ENCODE measurements around the gene TGFBI.
"Not testable (repeated sequence)": the region's sequence is repeated elsewhere in the genome, so short reads cannot be mapped to it uniquely, and the experiment has no call there.

TGFBI gene

DNA sequence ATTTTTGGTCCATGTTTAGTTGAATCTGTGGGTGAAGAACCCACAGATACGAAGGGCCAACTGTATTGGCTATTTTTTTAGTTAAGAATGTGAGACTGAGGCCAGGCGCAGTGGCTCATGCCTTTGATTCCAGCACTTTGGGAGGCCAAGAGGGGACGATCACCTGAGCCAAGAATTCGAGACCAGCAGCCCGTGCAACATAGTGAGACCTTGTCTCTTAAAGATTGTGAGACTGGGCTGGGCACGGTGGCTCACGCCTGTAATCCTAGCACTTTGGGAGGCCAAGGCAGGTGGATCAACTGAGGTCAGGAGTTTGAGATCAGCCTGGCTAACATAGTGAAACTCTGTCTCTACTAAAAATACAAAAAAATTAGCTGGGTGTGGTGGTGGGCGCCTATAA lies 16.2 kb downstream of the TGFBI start:
- not testable (repeated sequence) for DNase-seq (ENCODE audit: low read depth)

DNA sequence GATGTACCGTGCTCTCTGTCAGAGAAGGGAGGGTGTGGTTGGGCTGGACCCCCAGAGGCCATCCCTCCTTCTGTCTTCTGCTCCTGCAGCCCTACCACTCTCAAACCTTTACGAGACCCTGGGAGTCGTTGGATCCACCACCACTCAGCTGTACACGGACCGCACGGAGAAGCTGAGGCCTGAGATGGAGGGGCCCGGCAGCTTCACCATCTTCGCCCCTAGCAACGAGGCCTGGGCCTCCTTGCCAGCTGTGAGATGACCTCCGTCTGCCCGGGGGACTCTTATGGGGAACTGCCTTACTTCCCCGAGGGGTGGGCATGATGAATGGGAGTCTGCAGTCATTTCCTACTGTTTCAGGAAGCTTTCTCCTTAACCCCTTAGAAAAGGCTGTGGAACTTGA lies 17.5 kb downstream of the TGFBI start:
- DNase-seq (ENCODE audit: low read depth) = no peak

DNA sequence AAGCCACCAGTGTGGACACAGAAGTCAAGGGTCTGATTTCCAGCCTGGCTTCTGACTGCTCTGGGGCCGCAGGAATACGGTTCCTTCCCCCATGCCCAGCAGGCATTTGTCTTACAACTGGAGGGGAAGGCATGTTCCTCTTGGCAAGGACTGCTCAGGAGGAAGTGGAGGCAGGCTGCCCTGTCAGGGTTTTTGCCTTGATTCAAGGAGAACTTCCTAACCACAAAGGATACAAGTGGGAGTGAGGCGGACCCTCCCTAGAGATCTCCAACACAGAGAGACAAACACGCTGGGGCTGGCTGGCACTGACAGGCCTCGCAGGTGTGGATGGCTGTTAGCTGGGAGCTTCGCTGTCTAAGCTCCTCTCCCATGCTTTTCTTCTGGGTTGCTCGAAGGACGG lies 19.1 kb downstream of the TGFBI start:
- DNase-seq (ENCODE audit: low read depth) = no peak

DNA sequence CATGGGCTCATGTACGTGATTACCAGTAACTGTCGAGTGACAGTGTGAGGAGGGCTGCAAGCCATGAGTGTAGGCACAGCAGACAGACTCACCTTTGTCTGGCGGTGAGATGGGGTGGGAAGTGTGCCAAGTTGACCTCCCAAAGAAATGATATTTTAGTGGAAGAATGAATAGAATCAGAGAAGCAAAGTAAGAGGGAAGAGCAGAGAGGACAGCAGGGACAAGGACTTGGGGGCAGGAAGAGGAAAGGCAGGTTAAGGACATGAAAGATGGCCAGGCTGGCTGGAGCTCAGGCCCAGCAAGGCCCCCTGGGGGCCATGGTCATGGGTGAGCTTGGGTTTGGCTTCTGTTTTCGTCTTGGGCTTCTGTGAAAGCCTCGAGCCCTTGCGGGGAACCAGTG lies 20.2 kb downstream of the TGFBI start:
- DNase-seq (ENCODE audit: low read depth) = no peak

DNA sequence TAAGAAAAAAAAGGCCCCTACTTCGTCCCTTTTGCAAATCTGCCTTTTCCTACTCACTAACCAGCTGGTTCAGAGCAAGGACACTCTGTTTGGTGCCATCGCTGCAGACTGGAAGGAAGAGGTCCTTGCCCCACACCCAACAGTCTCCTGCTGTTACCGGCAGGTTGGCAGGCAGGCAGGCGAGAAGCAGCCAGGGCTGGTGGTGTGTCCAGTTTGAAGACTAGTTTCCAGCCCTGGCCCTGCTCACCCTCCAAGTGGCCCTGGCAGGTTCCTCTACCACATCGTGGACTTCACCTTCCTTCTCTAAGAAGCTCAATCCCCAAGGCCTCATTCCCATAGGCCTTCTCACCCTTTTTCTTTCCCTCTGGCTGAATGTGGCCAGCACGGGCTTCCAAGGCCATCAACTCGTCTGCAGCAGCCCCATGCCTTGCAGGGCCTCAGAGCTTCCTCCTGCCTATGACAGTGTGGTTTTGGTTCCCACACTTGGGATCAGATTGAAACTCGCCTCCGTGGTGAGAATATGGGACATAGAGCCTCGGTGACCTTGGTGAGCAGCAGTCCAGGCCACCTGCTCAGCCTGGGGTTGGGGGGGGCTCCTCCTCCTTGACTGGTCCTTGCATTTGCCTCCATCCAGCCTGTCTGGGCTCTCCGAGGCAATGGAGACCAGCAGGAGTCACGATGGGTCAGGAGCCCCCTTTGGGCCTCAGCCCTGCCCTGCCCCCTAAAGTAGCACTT lies 22.9 kb downstream of the TGFBI start:
- no peak for DNase-seq (ENCODE audit: low read depth)

DNA sequence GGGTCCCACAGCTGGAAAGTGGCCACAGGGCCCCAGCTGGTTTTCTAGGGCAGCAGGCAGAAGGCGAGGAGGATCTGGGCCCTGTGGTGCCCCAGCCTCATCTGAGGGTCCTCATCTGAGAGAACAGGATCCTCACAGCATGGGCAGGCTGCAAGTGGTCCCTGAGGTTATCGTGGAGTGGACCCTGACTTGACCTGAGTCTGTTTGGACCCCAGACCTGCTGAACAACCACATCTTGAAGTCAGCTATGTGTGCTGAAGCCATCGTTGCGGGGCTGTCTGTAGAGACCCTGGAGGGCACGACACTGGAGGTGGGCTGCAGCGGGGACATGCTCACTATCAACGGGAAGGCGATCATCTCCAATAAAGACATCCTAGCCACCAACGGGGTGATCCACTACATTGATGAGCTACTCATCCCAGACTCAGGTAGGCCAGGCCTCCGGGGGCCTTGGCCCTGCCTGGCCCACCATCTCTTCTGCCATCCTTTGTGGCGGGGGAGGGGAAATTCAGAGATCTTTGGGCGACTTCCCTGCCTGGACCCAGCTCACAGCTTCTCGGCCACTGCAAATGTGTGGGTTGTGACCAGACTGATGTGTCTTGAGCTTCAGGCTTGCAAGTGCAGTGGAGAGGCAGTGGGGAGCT lies 24.0 kb downstream of the TGFBI start:
- DNase-seq (ENCODE audit: low read depth) = no peak

DNA sequence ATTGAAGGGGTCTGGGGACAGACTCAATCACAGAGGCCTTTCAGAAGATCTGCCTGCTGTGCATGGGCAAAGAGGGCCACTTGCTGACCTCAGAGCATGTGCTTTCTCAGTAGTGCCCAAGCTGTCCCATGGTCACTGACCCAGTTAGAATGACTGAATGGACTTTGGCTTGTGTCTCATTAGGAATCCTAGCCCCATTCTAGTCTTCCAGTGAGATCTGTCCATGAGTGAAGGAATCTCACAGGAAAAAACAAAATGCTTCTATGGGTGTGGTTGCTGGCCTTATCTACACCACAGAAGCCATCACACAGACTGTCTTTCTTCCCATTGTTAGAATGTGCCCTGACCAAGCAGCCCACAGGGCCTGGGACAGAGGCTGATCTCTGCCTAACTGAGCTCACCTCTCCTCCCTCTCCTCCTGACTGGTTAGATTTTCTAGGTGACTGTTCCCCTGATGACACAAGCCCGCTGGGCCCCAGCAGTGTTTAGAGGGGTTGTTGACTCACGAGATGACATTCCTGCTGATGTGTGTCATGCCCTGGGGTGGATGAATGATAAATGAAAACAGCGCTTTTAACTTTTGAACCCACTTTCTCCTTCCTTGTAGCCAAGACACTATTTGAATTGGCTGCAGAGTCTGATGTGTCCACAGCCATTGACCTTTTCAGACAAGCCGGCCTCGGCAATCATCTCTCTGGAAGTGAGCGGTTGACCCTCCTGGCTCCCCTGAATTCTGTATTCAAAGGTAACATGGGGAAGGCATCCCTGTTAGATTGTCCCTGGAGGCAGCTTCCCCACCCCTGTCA lies 24.8 kb downstream of the TGFBI start:
- DNase-seq (ENCODE audit: low read depth) = peak; percentile 98

DNA sequence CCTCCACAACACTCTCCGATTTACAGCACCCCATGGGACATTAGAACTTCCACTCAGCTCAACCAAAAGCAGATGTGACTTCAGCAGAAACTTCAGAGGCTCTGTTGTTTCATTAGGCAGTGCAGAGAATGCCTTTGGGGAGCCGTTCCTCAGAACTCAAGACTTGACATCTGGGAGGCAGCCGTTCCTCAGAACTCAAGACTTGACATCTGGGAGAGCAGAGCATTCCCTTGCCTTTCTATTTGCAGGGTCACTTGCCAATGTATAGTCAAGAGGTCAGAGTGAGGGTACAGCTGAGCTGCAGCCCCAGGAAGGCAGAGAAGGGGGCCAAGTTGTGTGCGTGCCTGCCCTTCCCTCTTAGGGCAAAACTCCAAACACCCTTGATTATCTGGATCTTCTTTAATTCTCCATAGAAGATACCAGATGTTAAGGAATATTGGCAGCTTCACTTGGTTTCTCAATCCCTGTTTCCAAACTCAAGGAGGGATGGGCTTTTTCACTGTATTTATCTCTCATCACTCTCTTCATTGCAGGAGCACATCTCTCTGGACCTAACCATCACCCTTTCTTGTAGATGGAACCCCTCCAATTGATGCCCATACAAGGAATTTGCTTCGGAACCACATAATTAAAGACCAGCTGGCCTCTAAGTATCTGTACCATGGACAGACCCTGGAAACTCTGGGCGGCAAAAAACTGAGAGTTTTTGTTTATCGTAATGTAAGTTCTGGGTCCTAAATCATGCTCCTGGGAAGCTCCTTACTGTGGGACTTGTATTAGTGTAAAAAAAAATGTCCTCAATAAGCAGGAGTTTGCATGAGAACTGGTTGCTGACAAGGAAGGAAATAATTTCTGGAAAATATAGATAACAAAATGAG lies 25.6 kb downstream of the TGFBI start:
- DNase-seq (ENCODE audit: low read depth) = peak; percentile 57

DNA sequence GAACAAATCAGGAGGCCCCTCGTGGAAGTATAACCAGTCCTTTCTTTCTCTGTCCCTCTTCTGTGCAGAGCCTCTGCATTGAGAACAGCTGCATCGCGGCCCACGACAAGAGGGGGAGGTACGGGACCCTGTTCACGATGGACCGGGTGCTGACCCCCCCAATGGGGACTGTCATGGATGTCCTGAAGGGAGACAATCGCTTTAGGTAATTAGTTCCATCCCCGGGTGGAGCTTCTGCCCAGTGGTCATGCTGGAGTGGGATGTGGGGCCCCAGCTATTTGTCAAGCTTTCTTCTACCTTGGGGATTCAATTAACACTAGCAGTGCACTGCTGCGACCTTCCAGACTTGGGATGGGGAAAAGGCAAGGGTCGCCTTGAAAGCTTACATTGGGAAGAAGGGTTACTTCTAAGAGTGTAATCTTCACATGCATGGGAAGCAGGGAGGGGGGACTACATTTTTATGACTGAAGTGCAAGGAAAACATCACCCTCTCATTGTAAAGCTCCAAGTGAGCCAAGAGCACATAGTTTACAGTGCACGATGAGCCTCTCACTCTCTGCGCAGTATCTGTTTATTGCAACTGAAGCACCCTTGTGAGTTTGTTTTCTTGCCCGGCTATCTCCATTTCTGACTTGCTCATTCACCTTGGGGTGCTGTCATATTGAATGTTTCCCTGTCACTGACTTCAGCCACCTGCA lies 27.0 kb downstream of the TGFBI start:
- no peak for DNase-seq (ENCODE audit: low read depth)

DNA sequence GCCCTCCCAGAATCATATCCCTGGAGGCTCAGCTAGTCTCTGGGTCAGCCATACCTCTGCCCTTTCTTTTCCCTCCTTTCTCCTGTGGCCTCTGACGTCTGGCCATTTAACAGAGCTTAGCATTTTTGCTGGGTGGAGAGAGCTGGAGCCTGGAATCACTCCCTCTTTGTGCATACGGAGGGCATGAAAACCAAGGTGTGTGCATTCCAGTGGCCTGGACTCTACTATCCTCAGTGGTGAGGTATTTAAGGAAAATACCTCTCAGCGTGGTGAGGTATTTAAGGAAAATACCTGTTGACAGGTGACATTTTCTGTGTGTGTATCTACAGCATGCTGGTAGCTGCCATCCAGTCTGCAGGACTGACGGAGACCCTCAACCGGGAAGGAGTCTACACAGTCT lies 27.5 kb downstream of the TGFBI start:
- no peak for DNase-seq (ENCODE audit: low read depth)

DNA sequence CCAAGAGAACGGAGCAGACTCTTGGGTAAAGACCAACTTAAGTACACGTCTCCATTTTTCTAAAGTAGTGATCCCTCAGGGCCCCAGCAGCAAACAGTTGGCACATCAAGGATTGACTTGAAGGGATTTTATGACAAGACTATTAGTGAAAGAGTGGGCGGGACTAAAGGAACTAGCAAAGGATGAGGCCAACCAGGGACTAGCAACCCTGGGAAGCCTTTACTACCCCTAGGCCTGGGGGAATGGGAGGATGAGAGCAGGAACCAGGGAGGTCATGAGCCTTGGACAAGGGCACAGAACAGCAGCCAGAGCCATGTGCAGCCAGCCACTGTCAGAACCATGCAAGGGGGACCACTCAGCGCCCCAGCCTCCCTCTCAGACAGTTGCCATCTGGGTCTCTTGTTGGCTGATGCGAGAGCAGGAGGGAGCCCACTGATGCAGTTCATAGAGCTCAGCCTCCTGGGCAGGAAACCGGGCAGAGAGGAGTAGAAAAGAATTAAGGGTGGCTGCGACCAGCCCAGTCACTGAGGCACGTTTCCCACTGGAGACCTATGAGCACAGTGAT lies 28.1 kb downstream of the TGFBI start:
- DNase-seq (ENCODE audit: low read depth) = no peak

DNA sequence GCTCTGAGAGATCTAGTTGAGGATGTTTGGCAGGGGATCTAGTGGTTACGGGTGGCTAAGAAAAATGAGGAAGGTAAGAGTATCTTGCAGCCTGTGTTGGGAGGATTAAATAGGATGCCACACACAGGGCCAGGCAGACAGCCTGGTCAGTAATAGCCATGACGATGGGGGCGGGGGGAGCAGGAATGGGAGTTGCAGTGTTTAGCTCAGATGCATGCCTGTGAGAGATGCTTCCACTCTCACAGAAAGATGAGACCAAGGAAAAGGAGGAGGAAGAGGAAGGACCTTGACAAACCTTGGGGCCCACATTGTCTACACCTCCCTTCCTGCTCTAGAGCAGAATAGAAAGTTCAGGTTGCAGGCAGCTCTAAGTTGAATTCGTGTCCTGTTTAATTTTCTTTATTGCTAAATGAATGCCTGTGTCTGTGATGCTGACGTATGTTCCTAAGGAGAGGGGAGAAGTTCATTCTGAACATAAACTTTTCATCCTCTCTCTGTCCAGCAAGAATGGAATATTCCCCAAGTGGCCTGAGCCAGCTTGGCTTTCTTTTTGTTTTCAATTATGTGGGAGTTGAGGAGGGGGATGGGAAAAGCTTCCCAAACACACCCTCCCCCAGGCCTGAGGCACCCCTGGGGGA lies 28.7 kb downstream of the TGFBI start:
- peak; percentile 53 for DNase-seq (ENCODE audit: low read depth)

DNA sequence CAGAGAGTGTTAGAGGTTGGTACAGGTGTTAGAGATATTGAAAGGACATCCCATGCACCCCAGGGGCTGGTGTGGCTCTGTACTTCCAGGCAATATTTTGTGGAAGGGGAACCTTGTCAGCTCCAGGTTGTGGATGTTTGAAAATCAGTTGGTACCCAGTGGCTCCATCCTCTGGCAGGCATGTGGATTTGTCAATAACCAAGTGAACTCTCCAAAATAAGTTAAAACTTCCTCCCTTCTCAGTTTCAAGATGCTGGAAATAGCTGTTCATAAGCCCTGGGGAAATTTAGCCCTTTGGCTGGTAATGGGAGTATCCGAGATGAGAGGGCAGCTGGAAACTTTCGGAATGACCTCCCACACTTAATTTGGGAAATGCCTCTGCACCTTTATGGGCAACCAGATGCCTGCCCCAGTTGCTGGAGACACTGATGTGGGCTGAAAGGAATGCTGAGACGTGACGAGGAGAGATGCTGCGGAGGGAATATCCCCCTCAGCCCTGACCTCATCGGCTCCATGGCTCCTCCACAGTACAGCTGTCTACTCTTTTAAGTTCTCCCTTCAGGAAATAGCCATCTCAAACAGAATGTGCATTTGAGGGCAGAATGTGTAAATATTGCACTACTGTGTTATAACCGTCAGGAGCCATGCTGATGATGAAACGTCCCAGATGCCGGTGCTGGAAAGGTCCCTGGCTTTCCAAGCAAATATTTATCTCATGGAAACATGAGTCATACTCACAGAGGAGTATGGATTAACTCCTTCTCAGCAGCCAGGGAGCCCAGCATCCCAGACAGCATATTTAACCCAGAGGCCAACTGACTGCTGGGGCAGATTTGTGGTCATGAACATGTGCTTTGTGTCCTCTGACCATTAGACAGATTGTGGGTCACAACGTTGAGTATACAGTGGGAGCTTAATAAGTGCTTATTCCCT lies 29.5 kb downstream of the TGFBI start:
- DNase-seq (ENCODE audit: low read depth) = peak; percentile 99

DNA sequence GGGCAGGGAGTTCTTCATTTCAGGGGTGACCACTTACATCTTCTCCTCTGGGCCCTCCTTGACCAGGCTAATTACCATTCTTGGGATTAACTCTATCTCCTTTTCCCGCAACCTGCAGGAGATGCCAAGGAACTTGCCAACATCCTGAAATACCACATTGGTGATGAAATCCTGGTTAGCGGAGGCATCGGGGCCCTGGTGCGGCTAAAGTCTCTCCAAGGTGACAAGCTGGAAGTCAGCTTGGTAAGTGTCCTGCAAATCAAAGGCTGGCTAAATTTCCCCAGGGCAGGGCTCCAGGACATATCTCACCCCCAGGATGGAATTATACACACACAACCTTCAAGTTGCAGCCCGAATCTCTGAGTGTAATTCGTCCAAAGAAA lies 30.2 kb downstream of the TGFBI start:
- DNase-seq (ENCODE audit: low read depth) = no peak

DNA sequence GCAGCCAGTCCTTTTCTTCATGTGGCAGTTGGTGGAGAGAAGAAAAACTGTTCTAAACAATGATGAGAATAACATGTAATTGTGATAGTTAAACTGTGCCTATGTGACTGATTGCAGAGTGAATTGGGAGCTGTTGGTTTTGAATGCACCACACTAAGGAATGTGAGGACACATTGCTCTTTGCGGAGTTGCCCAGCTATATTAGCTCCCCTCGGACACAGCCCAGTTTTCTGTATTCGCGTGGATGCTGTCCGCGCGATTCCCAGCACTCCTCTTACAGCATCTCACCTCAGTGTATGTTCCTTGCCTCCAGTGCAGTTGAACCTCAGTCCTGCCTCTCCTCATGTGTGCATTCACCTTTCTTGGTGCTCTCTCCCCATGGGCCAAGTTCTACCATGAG lies 32.2 kb downstream of the TGFBI start:
- DNase-seq (ENCODE audit: low read depth) = no peak

DNA sequence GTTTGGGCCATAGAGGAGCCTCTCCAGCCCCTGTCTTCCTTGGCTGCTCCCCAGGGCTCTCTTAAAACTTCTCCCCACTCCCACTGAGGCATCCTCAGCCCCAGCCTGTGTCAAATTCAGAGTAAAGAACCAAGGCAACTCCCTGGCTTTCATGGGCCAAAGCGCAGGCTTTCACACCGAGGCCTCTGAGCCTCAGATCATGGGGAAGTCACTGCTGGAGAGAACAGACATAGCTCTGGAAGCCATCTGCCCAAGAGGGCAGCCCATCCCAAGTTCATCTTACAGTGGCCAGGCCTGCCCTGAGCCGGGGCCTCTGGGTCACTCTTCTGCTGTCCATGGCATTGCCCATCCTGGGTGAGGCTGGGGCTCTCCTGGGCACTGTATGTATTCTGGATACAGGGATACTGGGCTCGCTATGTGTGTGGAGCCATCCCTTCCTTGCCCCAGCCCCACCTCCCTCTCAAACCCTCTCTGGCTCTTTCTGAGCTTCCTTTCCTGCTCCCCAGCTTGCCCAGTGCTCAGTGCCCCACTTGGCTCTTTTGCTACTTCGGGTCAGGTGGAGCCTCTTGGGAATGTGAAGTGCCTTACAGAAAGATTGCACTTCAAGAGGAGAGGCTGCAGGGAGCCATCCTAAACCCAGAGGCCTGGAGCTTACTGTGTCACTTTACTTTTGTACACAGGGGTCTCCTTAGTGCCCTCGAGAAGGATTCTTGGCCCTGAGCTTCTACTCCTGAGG lies 33.0 kb downstream of the TGFBI start:
- no peak for DNase-seq (ENCODE audit: low read depth)

DNA sequence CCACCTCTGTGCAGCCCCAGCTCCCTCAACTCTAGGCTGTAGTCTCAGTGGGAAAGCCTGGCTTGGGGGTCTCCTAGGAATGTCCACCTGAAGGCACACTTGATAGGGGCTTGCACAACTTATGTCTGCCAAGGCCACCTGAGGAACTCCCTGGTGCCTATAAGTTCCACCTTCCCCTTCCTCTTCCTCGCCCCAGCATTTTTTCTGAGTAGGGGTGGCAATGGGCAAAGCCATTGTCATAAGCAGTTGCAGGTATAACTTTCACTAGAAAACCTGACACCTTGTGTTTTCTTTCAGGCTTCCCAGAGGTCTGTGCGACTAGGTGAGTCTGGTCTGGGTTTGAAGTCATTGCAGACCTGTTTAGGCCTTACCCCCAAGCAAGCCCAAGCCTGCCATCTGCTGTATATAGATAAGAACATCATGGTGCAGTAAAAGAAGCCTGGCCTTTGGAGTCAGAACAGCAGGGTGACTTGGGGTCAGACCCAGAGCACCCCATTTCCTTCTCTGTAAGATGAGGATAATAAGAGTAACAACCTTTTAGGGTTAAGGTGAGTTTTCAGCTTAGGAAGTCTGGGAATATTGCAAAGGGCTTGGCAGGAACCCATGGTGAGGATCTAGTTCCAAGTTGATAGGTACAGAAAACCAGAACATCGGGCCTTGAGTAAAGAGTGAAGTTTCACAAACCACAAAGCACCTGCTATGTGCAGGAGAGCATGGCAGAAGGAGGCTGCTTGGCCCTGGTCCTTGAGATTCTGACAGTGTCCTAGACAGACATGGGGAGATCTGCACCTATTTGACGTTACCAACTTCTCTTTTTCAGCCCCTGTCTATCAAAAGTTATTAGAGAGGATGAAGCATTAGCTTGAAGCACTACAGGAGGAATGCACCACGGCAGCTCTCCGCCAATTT lies 33.8 kb downstream of the TGFBI start:
- peak; percentile 63 for DNase-seq (ENCODE audit: low read depth)

All from EH (cell line).